Nucleus accumbens (tissue), 56 donors: ENCODE data around the gene COX10.
"Not testable (repeated sequence)": the region's sequence is repeated elsewhere in the genome, so short reads cannot be mapped to it uniquely, and the experiment has no call there.

ENCODE experiments used
- DNase-seq, 56 donors: peaks; one replicate each; lab custom pipeline; 2025; lab: John Stamatoyannopoulos, UW

COX10 gene

DNA sequence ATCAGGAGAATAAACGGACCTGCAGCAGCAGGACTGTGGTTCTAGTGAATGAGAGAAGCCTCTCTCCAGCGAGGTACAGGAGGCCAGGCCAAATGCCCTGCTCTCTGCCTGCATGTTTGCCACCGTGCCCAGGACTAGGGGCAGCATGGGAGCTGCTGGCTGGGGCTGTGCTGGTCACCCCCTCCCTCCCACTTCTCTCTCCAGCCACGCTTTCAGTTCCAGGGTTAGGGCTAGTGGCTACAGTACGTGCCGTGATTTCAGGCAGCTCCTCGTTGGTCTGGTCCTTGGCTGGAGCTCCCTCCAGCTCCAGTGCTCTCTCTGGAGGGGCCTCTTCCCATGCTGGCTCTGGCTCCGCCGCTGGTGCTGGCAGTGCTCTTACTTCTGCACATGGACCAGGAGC, 166.7 kb downstream of the COX10 start:
- DNase-seq = not testable (repeated sequence)

DNA sequence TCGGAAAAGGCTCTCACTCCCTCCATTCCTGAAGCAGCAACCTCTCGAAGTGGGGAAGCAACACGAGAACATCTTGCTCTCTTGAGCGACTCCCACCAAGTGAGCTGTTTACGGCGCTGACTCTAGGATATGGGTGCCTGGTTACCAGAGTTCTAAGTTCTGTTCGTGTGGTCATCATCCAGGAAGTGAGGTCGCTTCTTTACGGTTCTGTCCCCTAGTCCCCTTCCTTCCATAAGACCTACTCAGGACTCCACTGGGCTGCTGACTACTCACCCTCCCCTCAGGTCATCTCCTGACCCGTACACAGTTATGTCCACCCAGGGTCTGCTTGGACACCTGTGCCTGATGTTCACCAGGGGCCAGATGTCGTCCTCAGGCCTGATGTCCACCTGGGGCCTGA, 167.5 kb downstream of the COX10 start, which contains the start of gene CDRT15:
Gene CDRT15 (minus strand): TSS at position 101 of the 400 bp plus-strand sequence. CDS start 29 bp downstream, at position 72.
- DNase-seq = not testable (repeated sequence)

DNA sequence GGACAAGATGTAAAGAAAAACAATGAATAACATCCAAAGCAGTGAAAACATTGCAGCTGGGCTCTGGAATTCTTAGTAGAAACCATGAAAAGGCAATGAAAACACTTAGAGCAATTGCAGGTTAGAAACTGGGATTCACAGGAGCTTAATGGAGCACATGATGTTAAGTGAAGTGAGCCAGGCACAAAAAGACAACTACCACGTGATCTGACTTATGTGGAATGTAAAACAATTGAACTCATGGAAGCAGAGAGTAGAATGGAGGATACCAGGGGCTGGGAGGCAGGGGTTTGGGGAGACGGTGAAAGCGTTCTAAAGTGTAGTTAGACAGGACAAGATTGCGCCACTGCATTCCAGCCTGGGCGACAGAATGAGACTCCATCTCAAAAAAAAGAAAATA, 170.0 kb downstream of the COX10 start:
- DNase-seq = not testable (repeated sequence)

DNA sequence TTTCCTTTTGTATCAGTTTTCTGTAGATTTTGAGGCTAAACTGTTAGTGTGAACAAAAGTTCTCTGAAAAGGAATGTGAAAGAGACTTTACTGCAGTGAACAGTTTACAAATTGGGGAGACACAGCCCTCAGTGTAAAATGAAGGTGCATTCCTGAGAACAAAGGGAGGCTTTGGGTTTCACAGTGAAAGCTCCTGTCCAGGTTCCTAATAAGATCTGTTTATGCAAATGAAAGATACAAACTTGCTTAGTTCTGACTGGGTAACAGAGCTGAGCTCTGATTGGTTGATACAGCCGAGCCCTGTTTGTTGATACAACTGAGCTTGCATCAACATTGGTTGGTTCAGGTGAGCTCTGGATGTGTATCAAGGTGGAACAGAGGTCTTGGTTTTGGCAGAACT, 175.7 kb downstream of the COX10 start:
- no peak for DNase-seq

DNA sequence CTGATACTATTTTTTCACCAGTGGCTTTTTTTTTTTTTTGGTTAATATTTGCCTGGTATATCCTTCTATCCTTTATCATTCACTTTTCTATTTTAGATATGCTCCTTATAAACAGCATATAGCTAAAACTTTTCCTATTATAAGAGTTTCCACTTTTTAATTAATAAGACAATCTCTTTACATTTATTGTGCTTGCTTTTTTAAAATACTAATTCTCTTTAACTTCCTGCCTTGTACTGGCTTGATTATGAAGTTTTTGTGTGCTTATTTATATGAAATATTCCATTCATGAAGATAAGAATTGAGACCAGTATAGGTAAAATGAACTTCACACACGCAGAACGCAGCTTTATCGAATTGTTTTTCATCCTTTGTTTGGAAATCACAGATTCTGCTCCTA, 176.3 kb downstream of the COX10 start:
- DNase-seq = no peak
